Left cardiac atrium (tissue), 4 donors: ENCODE measurements around the gene NR1H3. TPM values are rescaled to one million over a fixed set of nuclear protein-coding genes. Genes with fewer than 3 reads are reported as not detected.

Experiments
- ATAC-seq, 2 donors: fragments of 200-7000 bp; cut with Tn5 transposase; one replicate each; pipeline ENCODE4 v1.9.1; 2020; ENCODE audit warnings: mild to moderate bottlenecking in 2 of 2, moderate library complexity in 2 of 2
- DNase-seq: peaks from one replicate; pipeline ENCODE4 v3.0.0-alpha.2; 2020
- intact Hi-C, 2 donors: fragments of 100-400 bp; cut with DNase I; formaldehyde crosslinking; loops; one replicate each; pipeline versions ENCODE4 v1.14.1 to v1.15.1; 2022 to 2023
- total RNA-seq, 2 donors: library from RNA; stranded (reverse); fragmentation: NEBNext Ultra II Directional; extraction: Animal tissue kit (Norgen Biotek cat#: 25700); gene quantifications; one replicate each; pipeline ENCODE4 v1.2.1, GENCODE V29; 2021
- donor health status: DM: no; HTN: yes; CAD: no.
- donor health status: DM: no; HTN: yes; CAD: no; lungs with severe emphysema.
- donor health status: DM: yes; HTN: yes; CAD: no.
- donor health status: Dilated cardiomyopathy.

The NR1H3 gene
- total RNA-seq, 2 donors from 2014 or later = 18.2 to 44.9 TPM

DNA sequence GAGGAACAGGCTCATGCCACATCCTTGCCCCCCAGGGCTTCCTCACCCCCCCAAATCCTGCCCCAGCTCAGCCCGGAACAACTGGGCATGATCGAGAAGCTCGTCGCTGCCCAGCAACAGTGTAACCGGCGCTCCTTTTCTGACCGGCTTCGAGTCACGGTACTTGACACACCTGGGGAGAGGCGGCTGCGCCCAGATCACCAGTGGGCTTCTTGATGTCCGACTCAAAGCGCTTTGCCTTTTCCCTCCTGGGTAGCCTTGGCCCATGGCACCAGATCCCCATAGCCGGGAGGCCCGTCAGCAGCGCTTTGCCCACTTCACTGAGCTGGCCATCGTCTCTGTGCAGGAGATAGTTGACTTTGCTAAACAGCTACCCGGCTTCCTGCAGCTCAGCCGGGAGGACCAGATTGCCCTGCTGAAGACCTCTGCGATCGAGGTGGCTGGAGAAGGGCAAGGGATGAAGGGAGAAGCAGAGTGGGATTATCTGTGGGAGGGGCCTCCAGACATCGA is 3.5 kb downstream of the NR1H3 start:
- intact Hi-C loops = loop anchor here in 1 of 2 donors (10.0 kb wide), 1 partner anchor 93 kb away; the partner anchor contains the start of gene MYBPC3
- DNase-seq (no peak), ATAC-seq (no peak)

DNA sequence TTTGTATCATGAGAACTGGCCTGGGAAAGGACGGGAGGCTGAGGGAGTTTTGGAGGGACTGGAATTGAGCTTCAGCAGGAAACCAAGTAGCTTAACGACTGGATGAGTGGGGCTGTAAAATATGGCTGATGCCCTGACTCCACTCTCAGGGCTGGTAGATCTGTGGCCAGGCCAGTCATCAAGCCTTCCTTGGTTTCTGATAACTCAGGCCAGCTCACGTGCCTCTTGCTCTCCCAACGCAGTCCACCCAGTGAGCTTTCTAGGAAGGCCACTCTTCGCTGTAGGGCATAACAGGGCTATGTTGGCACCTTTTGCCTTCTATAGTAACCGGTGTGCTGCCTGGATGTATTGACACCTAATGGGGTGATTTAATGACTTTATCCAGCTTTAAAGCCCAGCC is 6.3 kb downstream of the NR1H3 start:
- no peak for ATAC-seq
- no peak for DNase-seq
- intact Hi-C loops = loop anchor here in 1 of 2 donors (10.0 kb wide), 1 partner anchor 91 kb away; the partner anchor contains the start of gene MYBPC3

DNA sequence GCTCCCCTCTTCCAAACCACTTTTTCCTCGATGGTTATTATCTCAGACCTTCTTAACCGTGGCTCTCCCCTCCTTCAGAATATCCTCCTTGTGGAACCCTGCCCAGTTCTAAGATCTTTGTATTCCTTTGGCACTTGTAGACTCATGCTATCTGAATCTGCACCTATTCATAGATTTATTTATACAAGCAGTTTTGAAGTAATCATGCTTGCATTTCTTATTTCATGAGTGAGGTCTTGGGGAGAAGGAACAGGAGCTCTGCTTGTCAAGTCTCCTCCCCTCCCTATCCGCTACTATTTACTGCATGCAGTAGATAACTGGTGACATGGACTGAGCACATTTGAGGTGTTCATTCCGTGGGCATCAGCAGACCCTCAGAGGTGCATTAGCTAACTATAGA is 6.7 kb downstream of the NR1H3 start:
- intact Hi-C loops = loop anchor here in 1 of 2 donors (10.0 kb wide), 1 partner anchor 90 kb away; the partner anchor contains the start of gene MYBPC3
- DNase-seq = no peak
- ATAC-seq = no peak

DNA sequence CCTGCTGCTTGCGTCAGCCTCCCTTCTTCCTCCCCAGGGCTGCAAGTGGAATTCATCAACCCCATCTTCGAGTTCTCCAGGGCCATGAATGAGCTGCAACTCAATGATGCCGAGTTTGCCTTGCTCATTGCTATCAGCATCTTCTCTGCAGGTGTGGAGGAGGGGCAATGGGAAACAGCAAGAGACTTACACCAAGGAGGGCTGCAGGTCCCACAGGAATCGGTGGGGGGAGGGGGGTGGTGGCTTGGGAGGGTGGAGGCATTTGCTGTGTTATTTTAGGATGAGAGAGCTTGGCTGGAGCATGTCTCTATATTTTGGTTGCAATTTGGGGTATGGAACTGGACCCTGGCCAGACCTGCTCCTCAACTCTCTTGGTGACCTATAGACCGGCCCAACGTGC is 10.1 kb downstream of the NR1H3 start:
- ATAC-seq (no peak), DNase-seq (no peak)

DNA sequence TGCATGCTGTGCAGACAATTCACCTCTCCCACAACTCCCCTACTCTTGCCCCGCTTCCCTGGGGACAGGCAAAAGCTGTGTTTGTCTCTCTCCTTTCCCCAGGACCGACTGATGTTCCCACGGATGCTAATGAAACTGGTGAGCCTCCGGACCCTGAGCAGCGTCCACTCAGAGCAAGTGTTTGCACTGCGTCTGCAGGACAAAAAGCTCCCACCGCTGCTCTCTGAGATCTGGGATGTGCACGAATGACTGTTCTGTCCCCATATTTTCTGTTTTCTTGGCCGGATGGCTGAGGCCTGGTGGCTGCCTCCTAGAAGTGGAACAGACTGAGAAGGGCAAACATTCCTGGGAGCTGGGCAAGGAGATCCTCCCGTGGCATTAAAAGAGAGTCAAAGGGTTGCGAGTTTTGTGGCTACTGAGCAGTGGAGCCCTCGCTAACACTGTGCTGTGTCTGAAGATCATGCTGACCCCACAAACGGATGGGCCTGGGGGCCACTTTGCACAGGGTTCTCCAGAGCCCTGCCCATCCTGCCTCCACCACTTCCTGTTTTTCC is 10.7 kb downstream of the NR1H3 start:
- ATAC-seq (no peak), DNase-seq (no peak)
- intact Hi-C loops = loop anchor here in 1 of 2 donors (10.0 kb wide), 1 partner anchor 86 kb away; the partner anchor contains the start of gene MYBPC3

More for the DNA sequence above, 10.1 kb downstream of the NR1H3 start:
- intact Hi-C loops = loop anchor here in 1 of 2 donors (10.0 kb wide), 1 partner anchor 87 kb away; the partner anchor contains the start of gene MYBPC3

DNA sequence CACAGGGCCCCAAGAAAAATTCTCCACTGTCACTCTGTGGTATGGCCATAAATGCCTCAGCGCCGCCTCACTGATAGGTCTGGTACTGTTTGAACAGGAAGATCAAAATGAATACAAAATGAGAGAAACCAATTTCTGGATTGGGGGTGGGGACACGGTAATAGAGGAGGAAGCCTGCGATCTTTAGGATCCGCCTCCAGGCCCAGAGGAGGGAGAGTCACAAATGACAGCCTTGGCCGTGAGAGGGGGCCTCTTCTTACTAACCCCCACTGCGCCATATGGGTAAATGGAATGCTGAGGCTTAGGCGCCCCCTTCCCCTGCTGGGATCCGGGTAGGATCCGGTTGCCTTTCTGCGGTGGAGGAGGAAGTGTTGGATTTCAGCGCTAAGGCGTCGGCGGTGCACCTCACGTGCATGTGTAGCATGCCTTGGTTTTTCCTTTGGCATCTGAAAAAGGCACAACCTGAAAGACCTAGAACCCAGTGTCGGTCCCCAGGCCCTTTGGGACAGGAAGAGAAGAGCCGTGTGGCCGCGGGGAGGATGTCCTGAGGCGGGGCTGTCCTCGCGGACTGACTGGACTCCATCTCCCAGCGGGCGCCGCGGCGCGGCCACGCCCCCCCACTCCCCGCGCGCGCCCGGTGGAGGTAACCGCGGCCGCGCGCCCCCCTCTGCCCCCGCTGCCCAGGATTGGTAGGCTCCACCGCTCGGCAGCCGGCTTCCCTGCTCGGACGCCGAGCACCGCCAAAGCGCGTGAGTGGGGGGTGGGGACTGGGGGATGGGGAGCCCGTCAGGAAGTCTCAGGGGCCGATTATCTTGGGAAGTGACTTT is 11.4 kb downstream of the NR1H3 start:
- intact Hi-C loops = loop anchor here in 1 of 2 donors (10.0 kb wide), 1 partner anchor 86 kb away; the partner anchor contains the start of gene MYBPC3

DNA sequence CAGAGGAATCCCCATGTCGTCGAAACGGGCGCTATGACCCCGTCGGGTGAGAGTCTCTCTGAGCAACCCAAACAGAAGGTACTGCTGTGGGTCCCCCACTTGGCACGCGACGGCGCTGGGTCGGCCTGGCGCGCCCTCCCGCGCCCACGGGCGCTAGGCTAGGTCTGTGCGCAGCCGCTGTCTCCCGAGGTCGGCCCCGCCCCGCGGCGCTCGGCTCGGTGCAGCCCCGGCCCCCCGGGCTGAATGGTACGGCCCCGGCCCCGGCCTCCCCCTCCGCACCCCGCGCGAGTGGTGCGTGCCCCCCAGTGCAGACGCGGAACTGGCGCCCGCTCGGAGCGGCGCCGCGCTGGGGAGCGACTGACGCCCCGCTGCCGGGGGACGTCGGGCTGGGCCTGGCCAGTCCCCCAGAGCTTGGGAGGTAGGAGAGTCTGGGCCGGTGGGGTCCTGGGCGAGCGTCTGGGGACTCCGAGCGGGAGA is 12.1 kb downstream of the NR1H3 start, which contains the start of gene MADD:
MADD (plus strand) TSS at position 305 of the 477 bp plus-strand sequence.
- DNase-seq = peak; percentile 90
- intact Hi-C loops = loop anchor here (5.0 to 10.0 kb wide), 2 partner anchors 82 to 85 kb away; partner anchors contain the start of gene MYBPC3 (in 2 of the 2)
- peak; percentile 94 to 96 for ATAC-seq

More for the DNA sequence above, 11.4 kb downstream of the NR1H3 start:
- DNase-seq (peak; percentile 93), ATAC-seq (peak; percentile 93 to 94)

DNA sequence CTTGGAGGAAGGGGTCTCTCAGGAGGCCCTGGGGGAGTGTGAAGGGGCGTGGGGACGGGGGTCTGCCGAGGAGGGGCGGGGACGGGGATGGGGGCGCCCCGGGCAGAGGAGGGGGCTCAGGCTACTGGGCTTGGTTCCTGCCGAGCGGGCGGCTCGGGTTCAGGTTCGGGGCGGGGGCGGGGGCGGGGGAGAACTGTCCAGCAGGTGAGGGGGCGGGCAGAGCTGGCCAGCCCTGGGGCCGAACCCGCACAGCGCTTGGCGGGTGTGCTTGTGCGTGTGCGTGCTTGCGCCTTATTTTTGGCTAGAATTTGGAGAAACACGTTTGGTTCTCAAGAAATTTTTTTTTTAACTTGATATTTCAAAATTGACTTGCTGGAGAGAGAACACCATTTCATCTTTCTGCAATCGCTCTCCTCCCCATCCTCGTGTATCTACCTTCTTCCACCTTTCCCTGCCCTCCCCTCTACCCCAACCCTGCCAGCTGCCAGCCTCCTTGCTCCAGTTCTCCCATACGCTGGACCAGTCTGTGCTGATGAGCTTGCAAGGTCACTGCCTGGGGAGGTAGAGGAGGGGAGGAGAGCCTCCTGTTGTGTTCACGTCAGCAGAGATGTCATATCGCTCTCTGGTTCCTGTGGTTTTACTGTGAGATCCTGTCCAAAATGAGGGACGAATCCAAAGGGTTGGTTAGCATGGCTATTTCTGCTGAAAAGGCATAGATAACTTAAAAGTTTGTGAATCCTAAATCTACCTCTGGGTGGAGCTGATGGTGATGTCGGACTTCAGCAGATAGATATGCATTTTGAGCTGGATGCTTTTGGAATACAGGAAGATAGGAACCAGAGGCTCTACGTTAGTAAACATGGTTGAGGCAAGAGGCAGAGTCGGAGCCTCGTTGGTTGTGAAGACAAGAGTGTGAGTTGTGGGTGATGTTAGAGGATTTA is 12.8 kb downstream of the NR1H3 start:
- DNase-seq (no peak), ATAC-seq (peak; percentile 0 to 11)
- intact Hi-C loops = loop anchor here in 1 of 2 donors (5.0 kb wide), 1 partner anchor 82 kb away; the partner anchor contains the start of gene MYBPC3

DNA sequence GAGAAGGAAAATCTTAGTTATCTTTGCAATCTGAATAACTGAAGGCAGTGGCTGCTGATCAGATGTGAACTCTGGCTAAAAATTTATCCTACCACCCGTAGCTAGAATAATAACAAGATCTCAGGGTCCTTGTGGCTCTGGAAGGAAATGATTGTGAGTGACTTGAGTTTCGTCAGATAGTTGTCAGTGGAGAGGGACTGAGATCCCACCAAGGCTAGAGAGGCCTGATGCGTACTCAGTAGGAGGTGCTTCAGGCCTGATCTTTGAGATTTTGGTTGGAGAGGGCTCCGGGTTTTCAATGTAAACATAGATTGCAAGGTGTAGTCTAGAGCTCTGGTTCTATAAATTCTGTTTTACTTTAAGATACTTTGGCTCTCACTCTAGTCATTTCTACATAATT is 13.5 kb downstream of the NR1H3 start:
- ATAC-seq = no peak
- no peak for DNase-seq
- intact Hi-C loops = loop anchor here in 1 of 2 donors (5.0 kb wide), 1 partner anchor 81 kb away; the partner anchor contains the start of gene MYBPC3

DNA sequence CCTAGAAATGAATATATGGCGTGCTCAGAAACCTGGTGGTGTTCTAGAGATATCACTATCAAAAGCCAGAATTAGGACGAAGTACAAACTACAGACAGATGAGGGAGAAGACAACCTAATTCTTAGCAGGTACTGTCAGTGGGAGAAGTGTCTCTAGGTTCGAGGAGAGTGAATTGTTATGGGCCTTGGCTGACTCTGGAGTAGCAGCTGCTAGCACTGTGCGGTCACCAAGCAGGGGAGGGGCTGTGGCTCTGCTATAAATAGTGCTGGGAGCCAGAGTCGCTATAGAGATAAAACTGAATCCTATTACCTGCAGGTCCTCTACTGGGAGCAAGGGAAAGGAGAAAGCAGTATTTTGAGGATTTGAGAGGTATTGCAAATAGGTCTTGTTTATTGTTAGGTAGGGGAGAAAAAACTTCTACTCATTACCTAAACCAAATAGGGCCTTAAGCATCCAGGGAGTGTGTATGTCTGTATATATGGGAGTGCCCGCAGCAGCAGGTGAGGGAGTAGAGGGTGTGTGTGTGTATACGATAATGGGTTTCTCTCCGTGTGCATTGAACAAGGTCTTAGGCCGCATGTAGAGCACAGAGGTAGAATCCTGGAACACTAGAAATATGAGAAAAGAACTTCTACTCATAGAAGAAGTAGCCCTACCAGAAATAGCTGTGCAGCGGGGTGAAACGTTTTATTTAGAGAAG is 14.3 kb downstream of the NR1H3 start:
- intact Hi-C loops = loop anchor here in 1 of 2 donors (5.0 kb wide), 1 partner anchor 80 kb away; the partner anchor contains the start of gene MYBPC3
- ATAC-seq = no peak
- no peak for DNase-seq

DNA sequence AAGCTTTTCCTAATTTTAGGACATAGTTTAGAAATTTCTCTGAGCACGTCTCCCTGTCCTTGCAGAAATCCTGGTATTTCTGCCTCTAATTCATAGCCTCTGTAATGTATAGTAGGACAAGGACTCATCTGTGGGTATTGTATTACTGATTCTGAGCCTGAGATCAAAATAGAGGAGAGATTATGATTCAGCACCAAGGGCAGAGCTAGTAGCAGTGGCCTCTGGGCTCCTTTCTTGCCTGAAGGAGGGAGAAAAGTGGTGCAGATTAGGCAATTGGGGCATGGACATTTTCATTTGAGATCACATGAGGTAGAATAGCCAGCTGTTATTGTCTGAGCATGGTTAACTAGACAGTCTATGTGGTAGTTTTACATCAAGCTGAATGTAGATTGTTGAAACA is 14.9 kb downstream of the NR1H3 start:
- no peak for ATAC-seq

DNA sequence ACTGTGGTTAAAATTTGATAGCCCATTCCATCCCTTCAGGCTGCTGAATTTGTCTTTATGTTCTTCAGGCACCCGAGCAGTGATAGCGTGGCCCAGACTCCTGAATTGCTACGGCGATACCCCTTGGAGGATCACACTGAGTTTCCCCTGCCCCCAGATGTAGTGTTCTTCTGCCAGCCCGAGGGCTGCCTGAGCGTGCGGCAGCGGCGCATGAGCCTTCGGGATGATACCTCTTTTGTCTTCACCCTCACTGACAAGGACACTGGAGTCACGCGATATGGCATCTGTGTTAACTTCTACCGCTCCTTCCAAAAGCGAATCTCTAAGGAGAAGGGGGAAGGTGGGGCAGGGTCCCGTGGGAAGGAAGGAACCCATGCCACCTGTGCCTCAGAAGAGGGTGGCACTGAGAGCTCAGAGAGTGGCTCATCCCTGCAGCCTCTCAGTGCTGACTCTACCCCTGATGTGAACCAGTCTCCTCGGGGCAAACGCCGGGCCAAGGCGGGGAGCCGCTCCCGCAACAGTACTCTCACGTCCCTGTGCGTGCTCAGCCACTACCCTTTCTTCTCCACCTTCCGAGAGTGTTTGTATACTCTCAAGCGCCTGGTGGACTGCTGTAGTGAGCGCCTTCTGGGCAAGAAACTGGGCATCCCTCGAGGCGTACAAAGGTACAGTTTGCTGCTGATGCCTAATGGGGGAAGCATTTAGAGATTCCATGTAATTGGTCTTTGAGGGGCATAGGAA is 16.9 kb downstream of the NR1H3 start:
- DNase-seq (no peak), ATAC-seq (no peak)
- intact Hi-C loops = loop anchor here in 1 of 2 donors (5.0 kb wide), 1 partner anchor 78 kb away; the partner anchor contains the start of gene MYBPC3

More for the DNA sequence above, 14.9 kb downstream of the NR1H3 start:
- no peak for DNase-seq
- intact Hi-C loops = loop anchor here in 1 of 2 donors (5.0 kb wide), 1 partner anchor 80 kb away; the partner anchor contains the start of gene MYBPC3

DNA sequence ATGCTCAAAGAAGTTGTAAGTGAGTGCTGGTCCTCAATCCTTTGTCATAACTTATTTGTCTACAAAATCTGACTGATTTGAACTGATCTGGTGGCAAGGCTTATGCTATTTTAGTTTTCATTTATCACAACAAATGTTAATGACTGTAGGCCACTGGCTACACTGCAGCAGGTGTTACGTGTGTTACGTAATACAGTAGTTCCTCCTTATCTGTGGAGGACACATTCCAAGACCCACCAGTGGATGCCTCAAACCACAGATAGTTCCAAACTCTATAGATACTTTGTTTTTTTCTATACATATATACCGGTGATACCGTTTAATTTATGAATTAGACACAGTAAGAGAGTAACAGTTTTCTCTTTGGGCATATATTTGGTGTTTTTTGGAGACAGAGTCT is 19.1 kb downstream of the NR1H3 start:
- intact Hi-C loops = no loop called here
- no peak for ATAC-seq
- DNase-seq = no peak

DNA sequence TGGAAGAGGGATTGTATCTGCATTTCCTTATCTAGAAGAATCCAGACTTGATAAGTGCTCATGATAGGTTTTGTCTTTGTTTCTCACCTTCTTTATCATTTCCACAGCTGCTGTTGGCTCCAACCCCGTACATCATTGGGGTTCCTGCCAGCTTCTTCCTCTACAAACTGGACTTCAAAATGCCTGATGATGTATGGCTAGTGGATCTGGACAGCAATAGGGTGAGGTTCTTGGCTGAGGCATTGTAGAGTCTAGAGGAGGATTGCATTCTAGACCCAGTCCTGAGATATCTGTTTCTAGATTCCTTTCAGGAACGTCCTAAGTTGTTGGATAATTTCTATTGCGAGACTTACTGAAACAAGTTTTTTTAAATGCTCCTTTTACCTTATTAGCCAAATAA is 20.3 kb downstream of the NR1H3 start:
- DNase-seq = no peak
- intact Hi-C loops = no loop called here

DNA sequence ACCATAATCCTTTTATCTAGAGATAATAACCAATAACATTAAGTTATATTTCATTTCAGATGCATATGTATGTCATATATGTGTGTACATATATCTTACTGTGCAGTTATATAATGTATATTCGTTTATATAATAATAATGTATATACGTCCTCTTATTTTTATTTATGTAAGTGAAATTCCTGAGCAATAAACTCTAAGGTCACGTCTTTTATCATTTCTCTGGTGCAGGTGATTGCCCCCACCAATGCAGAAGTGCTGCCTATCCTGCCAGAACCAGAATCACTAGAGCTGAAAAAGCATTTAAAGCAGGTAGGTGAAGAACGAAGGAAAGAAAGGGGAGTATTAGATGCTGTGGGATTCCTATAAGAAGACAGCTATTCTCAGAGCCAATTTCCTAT is 21.0 kb downstream of the NR1H3 start:
- intact Hi-C loops = no loop called here
- DNase-seq = no peak

More for the DNA sequence above, 20.3 kb downstream of the NR1H3 start:
- no peak for ATAC-seq

DNA sequence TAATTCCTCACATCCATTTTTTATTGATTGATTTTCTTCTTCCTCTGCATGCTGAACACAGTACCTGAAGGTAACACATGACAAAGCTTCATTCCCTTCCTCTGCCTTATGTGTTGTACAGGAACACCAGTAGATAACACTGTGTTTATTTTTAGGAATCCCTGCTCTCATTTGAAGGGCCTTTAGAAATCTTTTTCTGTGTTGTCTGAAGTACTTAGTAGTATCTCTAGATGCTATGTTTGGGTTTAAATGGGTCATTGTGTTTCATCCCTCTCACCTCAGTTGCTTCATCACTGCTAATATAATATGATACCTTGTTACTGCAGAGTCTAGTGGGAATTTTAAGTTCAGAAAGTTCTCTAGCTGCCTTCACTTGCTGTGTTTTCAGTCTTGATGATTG is 22.3 kb downstream of the NR1H3 start:
- intact Hi-C loops = no loop called here
- DNase-seq (no peak), ATAC-seq (peak; percentile 56 to 65)

More for the DNA sequence above, 21.0 kb downstream of the NR1H3 start:
- no peak for ATAC-seq

DNA sequence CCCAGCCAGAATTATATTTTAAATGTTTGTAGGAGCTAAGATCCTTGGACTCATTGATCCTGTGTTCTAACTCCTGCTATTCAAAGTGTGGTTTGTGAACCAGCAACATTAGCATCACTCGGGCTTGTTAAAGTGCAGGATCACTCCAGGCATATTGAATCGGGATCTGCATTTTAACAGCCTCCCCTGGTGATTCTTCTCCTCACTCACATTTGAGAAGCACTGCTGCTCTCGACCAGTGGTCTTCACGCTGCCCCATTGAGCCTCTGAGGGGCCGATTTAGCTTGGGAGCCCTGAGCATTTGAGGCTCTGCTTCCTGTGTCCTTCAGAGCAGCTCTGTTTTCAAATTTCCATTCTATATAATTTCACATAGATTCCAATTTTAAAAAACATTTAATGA is 23.1 kb downstream of the NR1H3 start:
- ATAC-seq (no peak), DNase-seq (no peak)
- intact Hi-C loops = no loop called here
